Left lung (tissue), 10 donors: Measurements from ENCODE around the gene DOCK4. TPM values are rescaled to one million over a fixed set of nuclear protein-coding genes. Genes with fewer than 3 reads are reported as not detected.

Source experiments
- ATAC-seq: fragments of 200-7000 bp; cut with Tn5 transposase; one replicate; pipeline ENCODE4 v1.9.1; 2020; ENCODE audit warnings: moderate library complexity
- DNase-seq, 4 donors: peaks; one replicate each; pipeline ENCODE4 v3.0.0-alpha.2; 2013 to 2020
- H3K27ac ChIP-seq, 2 donors: fragments of 200-600 bp; sonication (generic) in 1 of 2; one replicate each; pipeline versions ENCODE4 v1.5.0 to v1.8.0; 2020 to 2021
- H3K27me3 ChIP-seq, 2 donors: fragments of 200-600 bp; sonication (generic) in 1 of 2; one replicate each; pipeline versions ENCODE4 v1.5.0 to v1.8.0; 2020 to 2021
- H3K36me3 ChIP-seq, 2 donors: fragments of 200-600 bp; sonication (generic) in 1 of 2; one replicate each; pipeline versions ENCODE4 v1.5.0 to v1.8.0; 2020 to 2021
- H3K4me1 ChIP-seq, 2 donors: fragments of 200-600 bp; one replicate each; pipeline ENCODE4 v1.8.0; 2021
- H3K4me3 ChIP-seq, 2 donors: fragments of 200-600 bp; sonication (generic) in 1 of 2; one replicate each; pipeline versions ENCODE4 v1.5.0 to v1.8.0; 2020 to 2021; ENCODE audit warnings: mild to moderate bottlenecking in 1 of 2
- H3K9me3 ChIP-seq, 2 donors: fragments of 200-600 bp; sonication (generic) in 1 of 2; one replicate each; pipeline versions ENCODE4 v1.5.0 to v1.8.0; 2020 to 2021
- intact Hi-C, 2 donors: fragments of 100-400 bp; cut with DNase I; formaldehyde crosslinking; loops; one replicate each; pipeline versions ENCODE4 v1.11.2 to v1.14.2; 2022
- polyA plus RNA-seq, 6 donors: library from polyadenylated mRNA; unstranded; fragments of 120-200 nt; gene quantifications; one replicate each; pipeline ENCODE4 v1.2.1, GENCODE V29; 2013; ENCODE audit not compliant: insufficient read length in 6 of 6
- total RNA-seq, 2 donors: library from RNA; stranded (reverse); fragmentation: NEBNext Ultra II Directional; extraction: Animal tissue kit (Norgen Biotek cat#: 25700); gene quantifications; one replicate each; pipeline ENCODE4 v1.2.1, GENCODE V29; 2021
- TF ChIP-seq, protein P1 (sequence below), 2 donors: fragments of 200-600 bp; sonication (generic) in 1 of 2; IDR thresholded peaks; one replicate each; pipeline versions ENCODE4 v1.5.0 to v1.8.0; 2021; ENCODE audit warnings: antibody characterized with exemption in 2 of 2
- donor health status: DM: no; HTN: yes; CAD: no.
- donor health status: DM: no; HTN: no; CAD: no.

DOCK4 gene
- total and polyA plus RNA-seq, 8 donors, result 38.9 to 64.3 (median 52.5) TPM

DNA sequence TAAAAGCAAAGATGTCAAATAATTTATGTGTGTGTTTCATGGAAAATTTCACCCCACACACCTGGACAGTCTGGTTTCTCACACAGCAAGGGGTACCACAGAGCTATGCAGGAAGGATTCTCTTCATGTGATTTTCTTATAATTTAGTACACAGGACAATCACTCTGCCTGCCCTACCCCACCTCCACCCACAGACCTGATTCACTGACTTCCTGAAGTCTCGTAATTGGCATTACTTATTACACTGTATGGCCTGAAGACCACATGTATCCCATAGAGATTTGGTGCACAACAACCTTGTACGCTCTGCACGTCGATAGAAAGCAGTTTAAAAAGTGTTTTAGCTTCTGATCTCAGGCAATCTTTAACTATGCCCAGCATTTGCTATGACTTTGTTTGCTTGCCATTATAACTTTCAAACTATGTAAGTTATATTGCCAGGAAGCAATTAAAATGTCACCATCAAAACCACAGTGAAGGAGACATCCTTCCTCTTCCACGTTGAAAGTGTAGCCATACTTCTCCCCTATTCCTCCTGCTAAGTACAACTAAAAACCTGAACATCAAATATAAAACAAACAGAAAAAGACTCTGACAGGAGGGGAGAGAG lies 364.5 kb downstream of the DOCK4 start:
- Histone ChIP-seq H3K4me3 (no peak overlapping the region), H3K4me1 (no peaks in the 10 kb centered on the region), H3K9me3 (no peaks in the 10 kb centered on the region), H3K36me3 (peaks cover 0 to 38% of the 10 kb centered on the region in 2 donors), H3K27ac (no peak overlapping the region), H3K27me3 (no peaks in the 10 kb centered on the region)
- intact Hi-C loops, result no loop called here
- TF ChIP-seq, protein P1, sequence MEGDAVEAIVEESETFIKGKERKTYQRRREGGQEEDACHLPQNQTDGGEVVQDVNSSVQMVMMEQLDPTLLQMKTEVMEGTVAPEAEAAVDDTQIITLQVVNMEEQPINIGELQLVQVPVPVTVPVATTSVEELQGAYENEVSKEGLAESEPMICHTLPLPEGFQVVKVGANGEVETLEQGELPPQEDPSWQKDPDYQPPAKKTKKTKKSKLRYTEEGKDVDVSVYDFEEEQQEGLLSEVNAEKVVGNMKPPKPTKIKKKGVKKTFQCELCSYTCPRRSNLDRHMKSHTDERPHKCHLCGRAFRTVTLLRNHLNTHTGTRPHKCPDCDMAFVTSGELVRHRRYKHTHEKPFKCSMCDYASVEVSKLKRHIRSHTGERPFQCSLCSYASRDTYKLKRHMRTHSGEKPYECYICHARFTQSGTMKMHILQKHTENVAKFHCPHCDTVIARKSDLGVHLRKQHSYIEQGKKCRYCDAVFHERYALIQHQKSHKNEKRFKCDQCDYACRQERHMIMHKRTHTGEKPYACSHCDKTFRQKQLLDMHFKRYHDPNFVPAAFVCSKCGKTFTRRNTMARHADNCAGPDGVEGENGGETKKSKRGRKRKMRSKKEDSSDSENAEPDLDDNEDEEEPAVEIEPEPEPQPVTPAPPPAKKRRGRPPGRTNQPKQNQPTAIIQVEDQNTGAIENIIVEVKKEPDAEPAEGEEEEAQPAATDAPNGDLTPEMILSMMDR (IDR thresholded peaks at IDR 0.05), result no peak
- no peak for DNase-seq
- ATAC-seq, result no peak

DNA sequence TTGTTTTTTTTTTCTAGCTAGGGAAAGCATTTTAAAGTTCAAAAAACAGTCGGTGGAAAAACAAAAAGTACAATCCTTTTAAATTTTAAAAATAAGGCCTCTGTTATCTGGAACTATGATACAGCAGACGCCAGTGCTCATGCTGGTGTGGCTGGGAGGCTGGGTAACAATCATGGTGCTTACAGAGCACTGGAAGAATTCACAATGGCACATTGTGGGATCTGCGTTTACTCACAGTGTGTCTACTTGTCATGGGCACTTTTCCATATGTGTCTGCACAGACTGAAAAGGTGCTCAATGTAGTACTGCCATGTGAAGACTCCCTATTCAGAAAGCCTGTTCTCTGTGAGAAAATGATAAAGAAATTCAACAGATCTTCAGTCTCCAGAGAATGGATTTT lies 365.7 kb downstream of the DOCK4 start:
- no peaks in the 10 kb centered on the region for H3K4me1 ChIP-seq
- no peak overlapping the region for H3K4me3 ChIP-seq
- intact Hi-C loops, result no loop called here
- no peaks in the 10 kb centered on the region for H3K9me3 ChIP-seq
- TF ChIP-seq, protein P1 (IDR thresholded peaks at IDR 0.05), result no peak
- DNase-seq (no peak), ATAC-seq (no peak)
- H3K27me3 ChIP-seq, result no peaks in the 10 kb centered on the region
- peaks cover 0 to 30% of the 10 kb centered on the region in 2 donors for H3K36me3 ChIP-seq
- H3K27ac ChIP-seq, result no peak overlapping the region

DNA sequence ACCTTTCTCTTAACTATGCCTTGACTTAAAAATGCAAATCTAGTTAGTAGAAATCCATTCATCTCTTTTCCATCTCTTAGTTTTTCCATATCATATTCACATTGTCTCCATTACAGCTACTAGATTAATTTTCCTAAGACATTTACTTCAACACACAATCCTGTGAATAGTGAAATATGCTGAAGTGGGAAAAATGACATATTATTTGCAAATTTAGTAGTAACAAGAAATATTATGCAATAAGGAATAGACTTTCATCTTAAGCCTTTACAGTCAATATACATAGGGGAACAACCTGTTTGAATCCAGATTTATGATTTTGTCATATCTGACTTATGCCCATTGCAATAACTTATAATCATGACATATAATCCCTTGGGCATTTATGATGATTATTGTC lies 366.9 kb downstream of the DOCK4 start:
- Histone ChIP-seq H3K27ac (no peak overlapping the region), H3K4me1 (no peaks in the 10 kb centered on the region), H3K9me3 (no peaks in the 10 kb centered on the region), H3K4me3 (no peak overlapping the region), H3K36me3 (peaks cover 0 to 29% of the 10 kb centered on the region in 2 donors), H3K27me3 (no peaks in the 10 kb centered on the region)
- DNase-seq (no peak), ATAC-seq (no peak)
- TF ChIP-seq, protein P1 (IDR thresholded peaks at IDR 0.05), result no peak
- intact Hi-C loops, result no loop called here

DNA sequence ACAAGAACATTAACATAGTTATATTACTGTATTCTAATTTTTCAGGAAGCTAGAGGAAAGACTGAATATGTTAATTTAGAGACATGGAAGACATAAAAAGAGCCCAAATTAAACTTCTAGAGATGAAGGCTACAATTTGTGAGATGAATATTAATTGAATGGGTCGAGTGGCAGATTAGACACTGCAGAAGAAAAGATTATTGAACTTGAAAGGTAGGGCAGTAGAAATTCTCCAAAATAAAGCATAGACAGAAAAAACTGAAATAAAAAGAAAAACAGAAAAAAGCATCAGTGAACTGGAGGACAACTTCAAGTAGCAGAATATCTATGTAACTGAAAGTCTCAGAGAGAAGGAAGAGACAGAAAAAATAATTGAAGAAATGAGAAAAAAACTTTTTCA lies 369.6 kb downstream of the DOCK4 start:
- peaks cover 0 to 21% of the 10 kb centered on the region in 2 donors for H3K36me3 ChIP-seq
- intact Hi-C loops, result no loop called here
- no peak overlapping the region for H3K27ac ChIP-seq
- H3K27me3 ChIP-seq, result no peaks in the 10 kb centered on the region
- no peaks in the 10 kb centered on the region for H3K9me3 ChIP-seq
- DNase-seq (no peak), ATAC-seq (no peak)
- TF ChIP-seq, protein P1 (IDR thresholded peaks at IDR 0.05), result no peak
- no peak overlapping the region for H3K4me3 ChIP-seq
- H3K4me1 ChIP-seq, result no peaks in the 10 kb centered on the region

DNA sequence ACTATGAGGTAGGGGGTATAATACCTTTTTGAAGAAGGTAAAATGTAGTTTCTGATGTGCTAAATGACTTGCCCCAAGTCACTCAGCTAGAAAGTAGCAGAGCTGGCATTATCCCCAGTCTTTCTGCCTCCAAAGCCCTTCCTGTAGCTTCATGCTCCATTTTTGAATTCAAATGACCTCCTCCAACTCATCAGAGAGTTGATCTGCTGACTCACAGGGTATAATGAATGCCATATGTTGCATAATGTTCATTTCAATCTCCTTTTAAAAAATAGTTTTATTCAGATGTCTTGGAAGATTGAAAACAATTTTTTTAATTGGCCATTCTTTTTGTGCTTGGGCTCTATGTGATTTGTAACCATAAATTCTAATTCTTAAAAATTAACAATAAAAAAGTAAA lies 371.1 kb downstream of the DOCK4 start:
- intact Hi-C loops, result no loop called here

More for the DNA sequence above, 371.1 kb downstream of the DOCK4 start:
- TF ChIP-seq, protein P1 (IDR thresholded peaks at IDR 0.05), result no peak
- peak; percentile 27 for ATAC-seq
- Histone ChIP-seq H3K36me3 (peaks cover 0 to 14% of the 10 kb centered on the region in 2 donors), H3K27ac (no peak overlapping the region), H3K9me3 (no peaks in the 10 kb centered on the region), H3K4me1 (no peaks in the 10 kb centered on the region), H3K4me3 (no peak overlapping the region), H3K27me3 (no peaks in the 10 kb centered on the region)
- DNase-seq, result no peak
